HG03469 (cell line): ENCODE results near the gene CTAGE9.
"Not testable (repeated sequence)": the region's sequence is repeated elsewhere in the genome, so short reads cannot be mapped to it uniquely, and the experiment has no call there.

Source experiments
- ATAC-seq: cut with Tn5 transposase; IDR thresholded peaks from one replicate; pipeline ENCODE4 v1.9.1; 2021; ENCODE audit warnings: mild to moderate bottlenecking, moderate library complexity, moderate number of reproducible peaks; ENCODE audit not compliant: unreplicated experiment

CTAGE9 gene

GRCh38 chr6:131710917-131711316, at the start of gene CTAGE9:
TSS of gene CTAGE9 (minus strand) at chr6:131711017. CDS start at chr6:131711017, 0 bp downstream.
- not testable (repeated sequence) for ATAC-seq

GRCh38 chr6:131758920-131759319, 48.1 kb upstream of the CTAGE9 start:
- no peak for ATAC-seq

- ATAC-seq, result no peak
These were observed 45.2 kb upstream of the CTAGE9 start for GRCh38 chr6:131756039-131756438.

GRCh38 chr6:131755597-131755996, 44.8 kb upstream of the CTAGE9 start:
- no peak for ATAC-seq

GRCh38 chr6:131754715-131755567, 44.1 kb upstream of the CTAGE9 start:
- ATAC-seq, result no peak

- no peak for ATAC-seq
These were observed 43.3 kb upstream of the CTAGE9 start for GRCh38 chr6:131754088-131754487.

GRCh38 chr6:131751012-131751715, 40.3 kb upstream of the CTAGE9 start:
- not testable (repeated sequence) for ATAC-seq

GRCh38 chr6:131749023-131749422, 38.2 kb upstream of the CTAGE9 start:
- ATAC-seq, result no peak

- ATAC-seq, result no peak
These were observed 37.1 kb upstream of the CTAGE9 start for GRCh38 chr6:131747821-131748353.

- no peak for ATAC-seq
These were observed 34.7 kb upstream of the CTAGE9 start for GRCh38 chr6:131745476-131745875.

- no peak for ATAC-seq
These were observed 33.8 kb upstream of the CTAGE9 start for GRCh38 chr6:131744432-131745287.

GRCh38 chr6:131741688-131742393, 31.0 kb upstream of the CTAGE9 start:
- no peak for ATAC-seq

GRCh38 chr6:131740161-131740560, 29.3 kb upstream of the CTAGE9 start:
- ATAC-seq, result no peak

- no peak for ATAC-seq
These were observed 28.3 kb upstream of the CTAGE9 start for GRCh38 chr6:131739136-131739535.

- no peak for ATAC-seq
These were observed 26.0 kb upstream of the CTAGE9 start for GRCh38 chr6:131736811-131737210.

GRCh38 chr6:131736003-131736596, 25.3 kb upstream of the CTAGE9 start:
- no peak for ATAC-seq

- ATAC-seq, result no peak
These were observed 22.7 kb upstream of the CTAGE9 start for GRCh38 chr6:131733376-131734016.

GRCh38 chr6:131731224-131731623, 20.4 kb upstream of the CTAGE9 start:
- ATAC-seq, result no peak

GRCh38 chr6:131730264-131730663, 19.4 kb upstream of the CTAGE9 start:
- no peak for ATAC-seq
